ENCODE results near the gene NPR1.

Gene NPR1

DNA sequence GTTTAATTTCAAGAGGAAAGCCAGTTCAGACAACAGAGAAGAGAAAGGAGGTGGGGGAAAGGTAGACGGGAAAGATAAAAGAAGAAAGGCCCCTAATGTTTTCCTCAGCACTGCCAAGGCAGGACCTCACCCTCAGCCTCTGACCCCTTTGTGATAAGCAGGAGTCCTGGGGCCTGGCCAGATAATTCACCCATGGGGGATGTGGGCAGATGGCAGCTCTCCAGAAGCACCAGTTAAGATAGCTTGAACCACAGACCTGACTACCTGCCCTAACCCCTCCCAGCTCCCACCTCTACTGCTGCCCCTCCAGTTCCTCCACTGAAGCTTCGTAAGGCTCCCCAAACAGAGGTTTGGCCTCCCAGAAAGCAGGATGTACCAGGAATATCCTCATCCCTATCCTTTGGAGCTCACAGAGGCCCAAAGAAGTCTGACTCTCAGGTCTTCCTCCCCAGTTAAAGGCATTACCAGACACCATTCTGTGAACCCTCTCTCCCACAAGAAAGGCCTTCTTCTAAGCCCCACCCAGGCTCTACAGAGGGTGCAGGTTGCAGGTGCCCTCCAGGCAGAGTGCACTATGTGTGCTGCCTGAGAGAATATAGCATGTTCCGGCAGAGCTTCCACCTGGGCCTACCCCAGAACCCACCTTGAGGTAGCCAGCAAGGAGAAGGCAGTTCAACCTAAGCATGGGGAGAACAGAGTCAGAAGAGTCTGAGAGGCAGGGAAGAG lies 29.2 kb upstream of the NPR1 start:
- Histone ChIP-seq H3K27me3 (ENCODE audit: low read length) (no peaks in the 10 kb centered on the region), H3K9me3 (ENCODE audit: insufficient read depth, low read length) (no peaks in the 10 kb centered on the region), H3K36me3 (ENCODE audit: low read length) (peaks cover 9% of the 10 kb centered on the region; the same call in 1 of the 2 replicates), H4K20me1 (ENCODE audit: low read depth, low read length) (no peaks in the 10 kb centered on the region), H3K9me2 (replicated peaks; ENCODE audit: insufficient read depth, low read length) (no peaks in the 10 kb centered on the region), H3K4me3 (ENCODE audit: insufficient read depth, low read length, poor library complexity, severe bottlenecking) (no peak overlapping the region), H3F3A (ENCODE audit: insufficient read depth) (peaks cover 7% of the 10 kb centered on the region; the same call in 1 of the 2 replicates), H2AFZ (ENCODE audit: low read depth, low read length, severe bottlenecking) (no peak overlapping the region), H3K4me2 (ENCODE audit: low read depth, low read length, poor library complexity, severe bottlenecking) (no peak overlapping the region), H3K9ac (ENCODE audit: low read length) (no peak overlapping the region), H3K79me2 (ENCODE audit: insufficient read depth, low read length) (no peaks in the 10 kb centered on the region), H3K27ac (ENCODE audit: low read depth, low read length) (no peak overlapping the region)
- TF ChIP-seq, protein P1, sequence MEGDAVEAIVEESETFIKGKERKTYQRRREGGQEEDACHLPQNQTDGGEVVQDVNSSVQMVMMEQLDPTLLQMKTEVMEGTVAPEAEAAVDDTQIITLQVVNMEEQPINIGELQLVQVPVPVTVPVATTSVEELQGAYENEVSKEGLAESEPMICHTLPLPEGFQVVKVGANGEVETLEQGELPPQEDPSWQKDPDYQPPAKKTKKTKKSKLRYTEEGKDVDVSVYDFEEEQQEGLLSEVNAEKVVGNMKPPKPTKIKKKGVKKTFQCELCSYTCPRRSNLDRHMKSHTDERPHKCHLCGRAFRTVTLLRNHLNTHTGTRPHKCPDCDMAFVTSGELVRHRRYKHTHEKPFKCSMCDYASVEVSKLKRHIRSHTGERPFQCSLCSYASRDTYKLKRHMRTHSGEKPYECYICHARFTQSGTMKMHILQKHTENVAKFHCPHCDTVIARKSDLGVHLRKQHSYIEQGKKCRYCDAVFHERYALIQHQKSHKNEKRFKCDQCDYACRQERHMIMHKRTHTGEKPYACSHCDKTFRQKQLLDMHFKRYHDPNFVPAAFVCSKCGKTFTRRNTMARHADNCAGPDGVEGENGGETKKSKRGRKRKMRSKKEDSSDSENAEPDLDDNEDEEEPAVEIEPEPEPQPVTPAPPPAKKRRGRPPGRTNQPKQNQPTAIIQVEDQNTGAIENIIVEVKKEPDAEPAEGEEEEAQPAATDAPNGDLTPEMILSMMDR (IDR thresholded peaks at IDR 0.05; ENCODE audit: insufficient read depth, low read length, poor library complexity, severe bottlenecking) = no peak
- TF ChIP-seq EZH2phosphoT487 (conservative IDR thresholded peaks at IDR 0.05; ENCODE audit: low read length) = no peak

DNA sequence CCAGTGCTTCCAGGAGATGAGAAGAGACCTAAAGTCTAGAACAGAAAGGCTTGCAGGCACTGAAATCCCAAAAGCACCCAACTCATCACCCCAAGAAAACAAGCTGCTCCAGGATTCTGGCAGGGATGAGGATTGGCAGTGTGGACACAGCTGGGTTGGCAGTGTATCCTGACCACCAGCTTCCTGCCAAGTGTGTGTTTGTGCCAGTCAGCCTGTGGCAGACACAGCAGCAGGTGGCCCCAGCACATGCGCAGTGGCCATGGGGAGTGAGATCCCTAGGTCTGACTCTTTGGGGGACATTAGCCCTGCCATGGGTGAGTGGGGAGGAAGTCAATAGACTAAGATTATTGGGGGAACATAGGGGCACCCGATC lies 28.6 kb upstream of the NPR1 start:
- Histone ChIP-seq H3K27ac (ENCODE audit: low read depth, low read length) (no peak overlapping the region), H3K9ac (ENCODE audit: low read length) (no peak overlapping the region), H3K79me2 (ENCODE audit: insufficient read depth, low read length) (no peaks in the 10 kb centered on the region), H3K9me3 (ENCODE audit: insufficient read depth, low read length) (no peaks in the 10 kb centered on the region), H3K27me3 (ENCODE audit: low read length) (no peaks in the 10 kb centered on the region), H3K9me2 (replicated peaks; ENCODE audit: insufficient read depth, low read length) (no peaks in the 10 kb centered on the region), H3K4me3 (ENCODE audit: insufficient read depth, low read length, poor library complexity, severe bottlenecking) (no peak overlapping the region), H4K20me1 (ENCODE audit: low read depth, low read length) (no peaks in the 10 kb centered on the region), H3F3A (ENCODE audit: insufficient read depth) (0 out of 2 replicates have a peak, but pooled peaks cover 5% of the 10 kb centered on the region), H3K4me2 (ENCODE audit: low read depth, low read length, poor library complexity, severe bottlenecking) (no peak overlapping the region), H3K36me3 (ENCODE audit: low read length) (peaks cover 3% of the 10 kb centered on the region; the same call in 1 of the 2 replicates), H2AFZ (ENCODE audit: low read depth, low read length, severe bottlenecking) (no peak overlapping the region)
- TF ChIP-seq EZH2phosphoT487 (conservative IDR thresholded peaks at IDR 0.05; ENCODE audit: low read length) = no peak
- TF ChIP-seq, protein P1 (IDR thresholded peaks at IDR 0.05; ENCODE audit: insufficient read depth, low read length, poor library complexity, severe bottlenecking) = no peak

DNA sequence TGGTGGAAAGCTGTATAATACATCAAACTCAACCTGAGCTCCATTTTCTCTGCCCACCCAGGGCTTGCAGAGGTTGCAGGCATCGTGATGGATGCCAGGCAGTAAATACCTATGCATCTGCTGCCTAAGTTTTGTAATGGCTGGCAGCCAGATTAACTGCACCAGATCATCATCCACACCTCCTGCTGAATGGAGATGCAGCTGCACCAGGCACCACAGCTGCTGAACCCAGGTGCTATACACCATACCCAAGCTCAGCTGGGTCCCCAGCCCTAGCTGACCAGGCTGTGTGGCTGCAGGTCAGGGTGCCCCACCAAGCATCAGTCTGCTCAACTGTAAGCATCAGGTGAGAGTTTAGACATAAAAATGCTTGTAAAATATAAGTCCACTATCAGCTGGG lies 26.7 kb upstream of the NPR1 start:
- no peaks in the 10 kb centered on the region for H3K79me2 ChIP-seq (ENCODE audit: insufficient read depth, low read length)
- no peak overlapping the region for H2AFZ ChIP-seq (ENCODE audit: low read depth, low read length, severe bottlenecking)
- H3K27ac ChIP-seq (ENCODE audit: low read depth, low read length) = no peak overlapping the region
- H3K9me3 ChIP-seq (ENCODE audit: insufficient read depth, low read length) = no peaks in the 10 kb centered on the region
- no peaks in the 10 kb centered on the region for H4K20me1 ChIP-seq (ENCODE audit: low read depth, low read length)
- no peak overlapping the region for H3K9ac ChIP-seq (ENCODE audit: low read length)
- H3K36me3 ChIP-seq (ENCODE audit: low read length) = no peaks in the 10 kb centered on the region
- no peaks in the 10 kb centered on the region for H3K9me2 ChIP-seq (replicated peaks; ENCODE audit: insufficient read depth, low read length)
- H3K4me2 ChIP-seq (ENCODE audit: low read depth, low read length, poor library complexity, severe bottlenecking) = no peak overlapping the region
- no peak for TF ChIP-seq EZH2phosphoT487 (conservative IDR thresholded peaks at IDR 0.05; ENCODE audit: low read length)
- TF ChIP-seq, protein P1 (IDR thresholded peaks at IDR 0.05; ENCODE audit: insufficient read depth, low read length, poor library complexity, severe bottlenecking) = no peak
- H3F3A ChIP-seq (ENCODE audit: insufficient read depth) = no peaks in the 10 kb centered on the region
- H3K4me3 ChIP-seq (ENCODE audit: insufficient read depth, low read length, poor library complexity, severe bottlenecking) = no peak overlapping the region
- H3K27me3 ChIP-seq (ENCODE audit: low read length) = no peaks in the 10 kb centered on the region
